ENCODE data around the gene FUT8. TPM values are rescaled to one million over a fixed set of nuclear protein-coding genes. Genes with fewer than 3 reads are reported as not detected.
"Not testable (repeated sequence)": the region's sequence is repeated elsewhere in the genome, so short reads cannot be mapped to it uniquely, and the experiment has no call there.

Gene FUT8
- total RNA-seq, 4 donors from 2014 or later: 7.9 to 27.5 (median 12.8) TPM

DNA sequence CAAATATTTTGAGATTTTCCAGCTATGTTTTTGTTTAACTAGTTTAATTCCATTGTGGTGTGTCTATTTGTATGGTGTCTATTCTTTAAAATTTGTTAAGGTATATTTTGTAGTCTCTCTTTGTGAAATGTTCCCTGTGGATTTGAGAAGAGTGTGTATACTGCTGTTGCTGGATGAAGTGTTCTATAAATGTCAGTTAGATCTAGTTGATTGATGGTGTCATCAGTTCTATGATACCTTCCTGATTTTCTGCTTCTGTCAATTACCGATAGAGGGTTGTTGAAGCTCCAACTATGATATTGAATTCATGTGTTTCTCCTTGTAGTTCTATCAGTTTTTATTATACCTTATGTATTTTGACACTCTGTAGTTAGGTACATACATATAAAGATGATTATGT, 53.1 kb downstream of the FUT8 start:
- no peaks in the 10 kb centered on the region for H3K4me1 ChIP-seq
- TF ChIP-seq EP300 (IDR thresholded peaks at IDR 0.05; ENCODE audit: low read depth): no peak
- no peak for TF ChIP-seq POLR2A (IDR thresholded peaks at IDR 0.05)
- TF ChIP-seq, protein P1, sequence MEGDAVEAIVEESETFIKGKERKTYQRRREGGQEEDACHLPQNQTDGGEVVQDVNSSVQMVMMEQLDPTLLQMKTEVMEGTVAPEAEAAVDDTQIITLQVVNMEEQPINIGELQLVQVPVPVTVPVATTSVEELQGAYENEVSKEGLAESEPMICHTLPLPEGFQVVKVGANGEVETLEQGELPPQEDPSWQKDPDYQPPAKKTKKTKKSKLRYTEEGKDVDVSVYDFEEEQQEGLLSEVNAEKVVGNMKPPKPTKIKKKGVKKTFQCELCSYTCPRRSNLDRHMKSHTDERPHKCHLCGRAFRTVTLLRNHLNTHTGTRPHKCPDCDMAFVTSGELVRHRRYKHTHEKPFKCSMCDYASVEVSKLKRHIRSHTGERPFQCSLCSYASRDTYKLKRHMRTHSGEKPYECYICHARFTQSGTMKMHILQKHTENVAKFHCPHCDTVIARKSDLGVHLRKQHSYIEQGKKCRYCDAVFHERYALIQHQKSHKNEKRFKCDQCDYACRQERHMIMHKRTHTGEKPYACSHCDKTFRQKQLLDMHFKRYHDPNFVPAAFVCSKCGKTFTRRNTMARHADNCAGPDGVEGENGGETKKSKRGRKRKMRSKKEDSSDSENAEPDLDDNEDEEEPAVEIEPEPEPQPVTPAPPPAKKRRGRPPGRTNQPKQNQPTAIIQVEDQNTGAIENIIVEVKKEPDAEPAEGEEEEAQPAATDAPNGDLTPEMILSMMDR (IDR thresholded peaks at IDR 0.05): no peak
- TF ChIP-seq POLR2AphosphoS5 (IDR thresholded peaks at IDR 0.05): no peak
- in situ Hi-C loops (cut with MboI; ENCODE audit: low pct_ligation_motif_present in 1 of 4, low pct_unique_long_range_greater_than_20kb in 1 of 4, low sequenced_read_pairs in 3 of 4): no loop called here
- no peaks in the 10 kb centered on the region for H3K9me3 ChIP-seq
- 92% methylated on average over 1 of the region's 1 CpG for WGBS, 2 donors (ENCODE audit: low coverage in 1 of 2)
- intact Hi-C loops (cut with DNase I; ENCODE audit: low total_unique reads): no loop called here
- DNase-seq: no peak
- H3K4me3 ChIP-seq: no peak overlapping the region
- H3K36me3 ChIP-seq: no peaks in the 10 kb centered on the region
- no peak overlapping the region for H3K27ac ChIP-seq
- H3K27me3 ChIP-seq: no peaks in the 10 kb centered on the region

DNA sequence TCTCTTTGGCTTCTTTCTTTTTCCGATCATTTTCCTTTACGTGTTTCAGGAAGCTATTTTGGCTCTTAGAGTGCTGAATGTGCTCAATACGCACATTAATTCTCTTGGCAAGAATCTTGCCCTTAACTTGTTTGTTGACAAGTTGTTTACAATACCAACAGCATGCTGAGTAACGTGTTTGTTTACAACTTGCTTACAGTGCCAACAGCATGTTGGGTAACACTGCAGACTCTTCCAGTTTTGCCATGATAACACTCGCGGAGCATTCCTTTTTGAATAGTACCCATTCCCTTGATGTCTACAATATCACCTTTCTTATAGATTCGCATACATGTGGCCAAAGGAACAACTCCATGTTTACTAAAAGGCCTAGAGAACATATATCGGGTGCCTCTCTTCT, 55.4 kb downstream of the FUT8 start:
- H3K27ac ChIP-seq; in situ Hi-C loops (cut with MboI; ENCODE audit: low pct_ligation_motif_present in 1 of 4, low pct_unique_long_range_greater_than_20kb in 1 of 4, low sequenced_read_pairs in 3 of 4); H3K9me3 ChIP-seq; H3K4me3 ChIP-seq; H3K27me3 ChIP-seq; intact Hi-C loops (cut with DNase I; ENCODE audit: low total_unique reads); H3K36me3 ChIP-seq; H3K4me1 ChIP-seq; DNase-seq: not testable (repeated sequence)
- WGBS, 2 donors (ENCODE audit: low coverage in 1 of 2): 88 to 100% methylated on average over 5 to 8 of the region's 8 CpGs

DNA sequence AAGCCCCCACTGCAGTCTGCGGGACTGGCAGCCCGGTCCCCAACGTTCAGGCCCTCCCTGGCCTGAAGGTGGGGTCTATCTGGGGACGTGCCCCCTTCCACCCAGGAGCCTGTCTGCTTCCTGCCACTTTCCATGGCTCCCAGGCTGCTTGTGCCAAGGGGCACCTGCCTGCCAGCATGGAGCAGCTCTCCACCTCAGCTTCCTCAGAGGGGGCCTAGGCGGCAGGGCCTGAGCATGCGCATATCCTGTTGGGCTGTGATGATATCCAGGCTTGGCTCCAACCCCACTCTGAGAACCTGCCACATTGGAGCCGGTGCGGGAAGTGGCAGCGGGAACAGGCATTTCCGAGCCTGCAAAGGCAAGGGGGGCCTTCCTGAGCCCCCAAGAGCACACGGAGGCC, 57.4 kb downstream of the FUT8 start:
- TF ChIP-seq POLR2AphosphoS5 (IDR thresholded peaks at IDR 0.05): no peak
- TF ChIP-seq EP300 (IDR thresholded peaks at IDR 0.05; ENCODE audit: low read depth): no peak
- TF ChIP-seq, protein P1 (IDR thresholded peaks at IDR 0.05): no peak
- no peak for TF ChIP-seq POLR2A (IDR thresholded peaks at IDR 0.05)
- H3K27me3 ChIP-seq: no peaks in the 10 kb centered on the region
- no peak for DNase-seq
- intact Hi-C loops (cut with DNase I; ENCODE audit: low total_unique reads) (no loop called here), in situ Hi-C loops (cut with MboI; ENCODE audit: low pct_ligation_motif_present in 1 of 4, low pct_unique_long_range_greater_than_20kb in 1 of 4, low sequenced_read_pairs in 3 of 4) (no loop called here)
- H3K4me1 ChIP-seq: no peaks in the 10 kb centered on the region
- 84% methylated on average over 11 of the region's 11 CpGs; no CpG with 5 or more reads in 1 of the 2 donors for WGBS, 2 donors (ENCODE audit: low coverage in 1 of 2)
- H3K36me3 ChIP-seq: no peaks in the 10 kb centered on the region
- H3K27ac ChIP-seq: no peak overlapping the region
- no peak overlapping the region for H3K4me3 ChIP-seq
- no peaks in the 10 kb centered on the region for H3K9me3 ChIP-seq

DNA sequence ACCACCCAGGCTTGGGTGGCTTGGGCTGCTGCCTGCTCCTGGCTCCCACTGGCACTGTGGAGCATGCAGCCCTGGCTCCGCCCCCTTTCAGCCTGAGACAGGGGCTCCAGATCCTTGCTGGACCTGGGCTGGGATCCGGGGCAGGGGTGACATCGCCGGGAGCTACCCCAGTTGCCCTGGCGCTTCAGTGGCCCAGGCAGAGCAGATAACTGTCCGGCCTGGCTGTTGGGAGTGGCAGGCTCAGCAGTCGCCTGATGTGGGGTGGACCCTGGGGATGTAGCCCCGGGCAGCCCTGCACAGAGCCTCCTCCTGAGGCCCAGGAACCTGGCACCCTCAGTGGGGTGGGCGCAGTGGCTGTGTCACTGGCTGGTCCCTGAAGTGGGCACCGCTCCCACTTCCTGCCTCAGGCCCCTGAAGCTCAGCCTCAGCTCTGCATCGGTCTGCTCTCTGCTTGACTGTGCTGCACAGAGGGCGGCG, 57.9 kb downstream of the FUT8 start:
- H3K9me3 ChIP-seq: no peaks in the 10 kb centered on the region
- no peak for DNase-seq
- intact Hi-C loops (cut with DNase I; ENCODE audit: low total_unique reads) (no loop called here), in situ Hi-C loops (cut with MboI; ENCODE audit: low pct_ligation_motif_present in 1 of 4, low pct_unique_long_range_greater_than_20kb in 1 of 4, low sequenced_read_pairs in 3 of 4) (no loop called here)
- no peaks in the 10 kb centered on the region for H3K36me3 ChIP-seq
- TF ChIP-seq, protein P1 (IDR thresholded peaks at IDR 0.05): no peak
- TF ChIP-seq POLR2A (IDR thresholded peaks at IDR 0.05) (no peak), EP300 (IDR thresholded peaks at IDR 0.05; ENCODE audit: low read depth) (no peak), POLR2AphosphoS5 (IDR thresholded peaks at IDR 0.05) (no peak)
- WGBS, 2 donors (ENCODE audit: low coverage in 1 of 2): 86% methylated on average over 13 of the region's 13 CpGs; no CpG with 5 or more reads in 1 of the 2 donors
- H3K27ac ChIP-seq: no peak overlapping the region
- H3K4me3 ChIP-seq: no peak overlapping the region
- H3K27me3 ChIP-seq: no peaks in the 10 kb centered on the region
- no peaks in the 10 kb centered on the region for H3K4me1 ChIP-seq
